Amniotic epithelial cell (primary cell): ENCODE measurements around the gene TMTC4.
"Not testable (repeated sequence)": the region's sequence is repeated elsewhere in the genome, so short reads cannot be mapped to it uniquely, and the experiment has no call there.

Source experiments
- DNase-seq: peaks from one replicate; pipeline ENCODE4 v3.0.0-alpha.2; 2010; ENCODE audit warnings: low read depth

TMTC4 gene

DNA sequence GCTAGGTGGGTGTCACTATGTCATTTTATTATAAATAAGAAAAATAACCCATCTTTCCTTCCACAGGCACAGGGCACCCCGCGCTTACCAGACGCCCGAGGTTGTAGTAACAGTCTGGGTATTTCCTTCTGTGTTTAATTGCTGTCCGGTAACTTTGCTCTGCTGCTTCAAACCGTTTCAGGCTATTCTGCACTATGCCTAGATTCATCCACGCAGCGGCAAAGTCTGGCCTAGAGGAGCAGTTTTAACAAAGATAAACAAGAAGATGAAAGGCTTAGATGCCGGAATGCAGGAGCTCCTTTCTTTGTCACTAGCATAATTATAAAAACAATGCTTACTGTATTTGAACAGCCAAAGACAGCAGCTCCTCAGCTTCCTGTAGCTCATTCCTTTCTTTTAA, 49.1 kb downstream of the TMTC4 start:
- DNase-seq = no peak

- no peak for DNase-seq
Measured at GRCh38 chr13:100620792-100621191, 53.8 kb downstream of the TMTC4 start.

DNA sequence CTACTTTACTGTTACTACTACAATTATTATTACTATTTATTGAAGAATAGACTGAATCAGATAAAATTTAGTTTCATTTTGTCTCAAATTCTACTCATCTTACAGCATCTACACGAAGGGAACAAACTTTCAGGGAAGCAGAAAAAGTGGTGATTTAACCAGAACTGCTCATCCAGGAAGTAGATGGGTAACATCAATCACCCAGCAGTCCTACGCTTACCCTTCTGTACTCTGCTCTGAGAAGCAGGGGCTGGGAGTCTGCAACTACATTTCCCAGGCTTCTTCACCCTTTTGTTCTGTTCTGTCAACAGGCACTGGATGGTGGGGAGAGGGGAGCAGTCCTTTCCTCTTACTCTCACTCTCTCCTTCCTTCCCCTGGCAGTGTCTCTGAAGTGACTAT, 54.7 kb downstream of the TMTC4 start:
- DNase-seq = no peak

- not testable (repeated sequence) for DNase-seq
Measured at GRCh38 chr13:100618897-100619296, 55.7 kb downstream of the TMTC4 start.

GRCh38 chr13:100613031-100613430, 61.6 kb downstream of the TMTC4 start:
- no peak for DNase-seq

- peak; percentile 57 for DNase-seq
Measured at GRCh38 chr13:100611678-100612492, 62.7 kb downstream of the TMTC4 start.

DNA sequence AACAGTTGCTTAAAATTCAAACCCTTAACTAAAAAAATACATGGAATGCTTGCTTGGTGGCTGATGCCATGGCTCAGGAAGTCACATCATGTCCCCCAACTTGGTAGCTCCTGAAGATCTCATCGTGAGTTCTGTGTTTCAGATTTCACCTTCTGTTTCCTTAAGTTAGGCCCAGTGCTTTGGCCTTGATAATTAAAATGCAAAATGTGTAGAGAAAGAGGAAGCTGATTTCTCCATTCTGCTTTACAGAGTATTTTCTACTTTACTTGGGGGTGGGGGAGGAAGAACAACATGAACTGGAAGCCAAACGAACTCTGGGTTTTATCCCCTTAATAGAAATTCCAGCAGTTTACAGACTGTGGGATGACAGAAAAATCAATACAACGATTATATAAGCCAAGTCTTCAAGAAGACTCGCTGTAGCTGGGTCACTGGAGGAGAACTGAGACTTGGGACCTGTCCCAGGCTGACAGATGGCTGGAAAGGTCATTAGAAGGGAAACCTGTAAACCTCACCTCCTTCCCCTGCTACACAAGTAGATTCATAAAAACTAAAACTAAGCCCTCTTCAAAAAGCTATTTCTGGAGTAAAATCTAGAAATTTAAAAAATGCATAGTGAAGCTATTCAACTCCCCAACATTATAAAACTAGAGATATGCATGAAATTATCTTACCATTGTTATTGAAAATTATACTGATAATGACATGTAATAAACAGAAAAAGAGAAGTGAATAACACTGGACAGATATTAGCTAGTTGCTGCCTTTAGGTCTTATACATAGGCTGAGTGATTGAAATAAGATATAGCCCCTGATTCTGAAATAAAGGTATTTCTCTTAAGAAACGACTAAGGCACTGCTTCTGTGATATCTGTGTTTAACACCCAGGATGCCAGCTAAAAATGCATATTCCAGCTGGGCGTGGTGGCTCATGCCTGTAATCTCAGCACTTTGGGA, 63.9 kb downstream of the TMTC4 start:
- DNase-seq = no peak

DNA sequence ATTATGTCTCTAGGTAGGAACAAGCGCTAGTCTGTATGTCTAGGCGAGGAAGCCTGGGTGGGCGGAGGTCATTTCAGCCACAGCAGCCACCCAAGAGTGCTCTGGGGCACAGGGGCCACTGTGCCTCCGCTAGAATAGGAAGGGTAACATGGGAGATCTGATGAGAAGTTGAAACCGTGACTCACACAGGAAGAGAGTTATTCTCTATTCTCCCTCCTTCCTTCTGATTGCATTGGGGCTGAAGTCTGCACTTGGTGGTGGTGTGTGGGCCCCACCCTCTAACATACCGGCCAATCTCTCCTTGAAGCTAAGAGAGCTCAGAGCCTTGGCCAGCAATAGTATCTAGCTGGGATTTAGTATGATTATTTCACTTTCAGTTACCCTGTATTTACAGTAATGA, 65.7 kb downstream of the TMTC4 start:
- DNase-seq = no peak

- DNase-seq = no peak
Measured at GRCh38 chr13:100608489-100608888, 66.1 kb downstream of the TMTC4 start.

DNA sequence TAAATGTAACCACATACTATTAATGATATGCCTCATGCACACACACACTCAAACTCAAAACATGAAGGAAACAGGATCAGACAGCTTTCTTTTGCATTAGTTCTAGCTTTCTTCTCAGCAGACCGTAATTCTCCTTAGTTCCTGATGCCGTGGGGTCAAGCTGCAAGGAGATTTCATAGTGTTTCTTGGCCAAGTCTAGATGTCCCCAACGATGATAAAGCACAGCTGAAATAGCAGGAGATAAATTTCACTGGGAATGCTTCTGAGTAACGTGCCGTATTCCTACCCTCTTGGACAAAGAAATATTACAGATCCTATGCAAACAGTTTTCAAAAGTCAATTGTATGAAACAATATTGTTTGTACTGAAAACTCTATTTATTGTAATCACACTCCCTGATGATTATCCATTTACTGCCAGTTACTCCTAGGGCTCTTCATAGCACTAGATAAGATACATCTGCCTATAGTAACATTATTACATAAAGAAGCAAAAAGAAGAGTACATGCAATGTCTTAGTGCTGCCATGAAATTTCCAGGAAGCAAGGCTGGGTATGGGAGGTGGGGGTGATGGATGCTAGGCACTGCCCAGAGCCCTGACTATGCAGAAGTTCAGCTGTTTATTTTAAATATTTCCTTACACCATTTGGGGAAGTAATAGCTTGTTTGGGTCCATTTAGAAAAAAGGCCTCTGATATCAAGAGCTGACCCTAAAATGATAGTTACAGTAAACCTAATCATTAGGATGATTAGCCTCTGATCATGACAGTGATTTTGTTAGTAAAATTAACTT, 69.5 kb downstream of the TMTC4 start:
- no peak for DNase-seq

DNA sequence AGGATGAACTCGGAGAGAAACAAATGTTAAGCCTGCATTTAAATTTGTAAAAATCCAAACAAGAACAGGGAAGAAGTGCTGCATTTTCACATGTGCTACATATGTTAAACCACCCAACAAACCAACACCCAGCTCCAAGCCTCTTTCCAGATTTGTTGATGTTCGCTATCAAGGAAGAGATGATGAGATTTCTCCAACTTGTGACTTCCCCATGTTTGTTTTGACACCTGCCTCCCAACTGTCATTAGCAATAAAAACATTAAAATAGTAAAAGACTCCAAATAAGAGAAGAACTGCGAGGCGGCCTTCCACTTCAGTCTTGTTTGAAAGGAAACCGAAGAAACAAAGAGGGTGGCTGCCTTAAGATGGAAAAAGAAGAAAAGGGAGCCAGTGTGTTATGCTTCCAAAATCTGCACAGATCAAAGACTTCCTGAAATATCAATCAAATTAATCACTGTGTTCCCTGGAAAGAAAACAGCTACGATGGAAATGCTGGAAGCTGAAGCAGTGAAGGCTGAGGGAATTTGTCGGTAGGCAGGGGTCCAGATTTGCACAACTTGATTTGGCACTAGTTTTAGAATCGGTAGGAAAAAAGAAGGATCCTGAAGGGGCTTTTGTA, 72.0 kb downstream of the TMTC4 start:
- DNase-seq = no peak

- DNase-seq = no peak
Measured at GRCh38 chr13:100601716-100602115, 72.9 kb downstream of the TMTC4 start.

DNA sequence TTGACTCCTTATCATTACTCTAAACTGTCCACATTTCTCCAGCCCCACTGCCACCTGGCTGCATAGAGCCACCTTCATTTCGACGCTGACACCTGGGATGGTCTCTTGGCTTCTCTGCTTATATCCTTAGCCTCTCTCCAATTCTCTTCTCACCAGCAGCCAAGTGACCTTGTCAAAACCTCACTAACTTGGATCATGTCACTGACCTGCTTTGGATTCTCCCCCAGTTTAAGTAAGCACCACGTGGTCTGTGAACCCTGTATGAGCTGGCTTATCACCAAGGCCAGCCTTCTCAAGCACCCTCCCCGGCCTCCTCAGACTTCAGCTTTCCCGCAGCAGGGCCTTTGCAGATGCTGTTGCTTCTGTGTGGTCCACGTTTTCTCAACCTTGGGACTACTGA, 73.7 kb downstream of the TMTC4 start:
- DNase-seq = no peak

- DNase-seq = no peak
Measured at GRCh38 chr13:100600461-100600860, 74.1 kb downstream of the TMTC4 start.

- no peak for DNase-seq
Measured at GRCh38 chr13:100597253-100597652, 77.3 kb downstream of the TMTC4 start.

DNA sequence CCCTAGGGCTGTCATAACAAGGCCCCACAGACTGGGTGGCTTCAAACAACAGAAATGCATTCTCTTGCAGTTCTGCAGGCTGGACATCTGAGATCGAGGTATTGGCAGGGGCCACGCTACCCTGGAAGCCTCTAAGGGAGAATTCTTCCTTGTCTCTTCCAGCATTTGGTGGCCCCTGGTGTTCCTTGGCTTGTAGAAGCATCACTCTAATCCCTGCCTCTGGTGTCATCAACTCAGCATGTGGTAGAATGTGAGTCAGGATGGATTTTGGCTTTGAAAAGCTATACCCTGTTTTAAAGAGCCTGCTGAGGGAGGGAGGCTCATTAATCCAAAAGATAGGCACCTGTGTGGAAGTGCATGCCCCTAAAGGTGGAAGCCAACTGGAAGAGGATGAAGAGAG, 78.1 kb downstream of the TMTC4 start:
- DNase-seq = no peak

DNA sequence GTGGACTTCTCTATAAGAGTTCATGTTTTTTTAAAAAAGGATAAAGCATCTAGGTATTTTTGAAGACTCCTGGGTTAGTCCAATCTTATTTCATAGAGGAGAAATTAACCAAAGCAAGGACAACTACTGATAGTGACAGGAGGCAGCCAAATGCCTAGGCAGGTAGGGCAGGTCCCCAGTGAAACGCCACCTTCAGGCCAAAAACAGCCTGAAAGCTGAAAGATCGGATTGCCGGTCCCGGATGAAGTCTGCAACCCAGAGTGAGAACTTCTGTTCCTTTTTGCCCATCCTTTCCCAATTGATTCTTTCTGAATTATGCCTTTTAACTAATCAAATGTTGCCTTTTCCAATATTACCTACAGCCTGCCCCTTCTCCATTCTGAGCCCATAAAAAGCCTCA, 79.9 kb downstream of the TMTC4 start:
- no peak for DNase-seq

GRCh38 chr13:100594255-100594654, 80.3 kb downstream of the TMTC4 start:
- no peak for DNase-seq

- no peak for DNase-seq
Measured at GRCh38 chr13:100589178-100589725, 85.3 kb downstream of the TMTC4 start.

- DNase-seq = peak; percentile 49
Measured at GRCh38 chr13:100588331-100589177, 86.0 kb downstream of the TMTC4 start, which contains the start of gene GGACT. Gene GGACT (minus strand): TSS chr13:100588789. CDS start chr13:100532591, 56,198 bp downstream.
